Measurements from ENCODE around the gene TELO2.

DNA sequence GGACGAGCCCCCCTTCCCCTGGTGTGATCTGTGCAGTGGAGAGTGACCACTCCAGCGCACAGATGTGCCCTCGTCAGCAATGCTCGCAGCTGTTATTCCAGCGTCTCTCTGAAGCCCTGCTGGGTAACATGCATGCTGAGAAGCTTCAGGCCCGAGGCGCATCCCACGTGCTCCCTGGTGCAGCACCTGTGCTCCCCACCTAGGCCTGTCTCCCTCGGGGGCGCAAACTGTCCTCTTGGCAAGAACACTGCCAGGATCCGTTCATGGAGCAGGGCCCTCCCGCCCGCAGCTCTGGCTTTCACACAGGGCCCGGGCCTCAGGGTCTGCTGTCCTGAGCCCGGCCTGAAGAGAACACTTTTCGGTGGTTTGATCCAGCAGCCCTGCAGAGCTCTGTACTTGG is 53.3 kb downstream of the TELO2 start:
- no peak for TF ChIP-seq POLR2A (IDR thresholded peaks at IDR 0.05)
- TF ChIP-seq, protein P1, sequence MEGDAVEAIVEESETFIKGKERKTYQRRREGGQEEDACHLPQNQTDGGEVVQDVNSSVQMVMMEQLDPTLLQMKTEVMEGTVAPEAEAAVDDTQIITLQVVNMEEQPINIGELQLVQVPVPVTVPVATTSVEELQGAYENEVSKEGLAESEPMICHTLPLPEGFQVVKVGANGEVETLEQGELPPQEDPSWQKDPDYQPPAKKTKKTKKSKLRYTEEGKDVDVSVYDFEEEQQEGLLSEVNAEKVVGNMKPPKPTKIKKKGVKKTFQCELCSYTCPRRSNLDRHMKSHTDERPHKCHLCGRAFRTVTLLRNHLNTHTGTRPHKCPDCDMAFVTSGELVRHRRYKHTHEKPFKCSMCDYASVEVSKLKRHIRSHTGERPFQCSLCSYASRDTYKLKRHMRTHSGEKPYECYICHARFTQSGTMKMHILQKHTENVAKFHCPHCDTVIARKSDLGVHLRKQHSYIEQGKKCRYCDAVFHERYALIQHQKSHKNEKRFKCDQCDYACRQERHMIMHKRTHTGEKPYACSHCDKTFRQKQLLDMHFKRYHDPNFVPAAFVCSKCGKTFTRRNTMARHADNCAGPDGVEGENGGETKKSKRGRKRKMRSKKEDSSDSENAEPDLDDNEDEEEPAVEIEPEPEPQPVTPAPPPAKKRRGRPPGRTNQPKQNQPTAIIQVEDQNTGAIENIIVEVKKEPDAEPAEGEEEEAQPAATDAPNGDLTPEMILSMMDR (IDR thresholded peaks at IDR 0.05), result no peak

All from Peyer's patch (tissue), 4 donors.